Measurements from ENCODE around the gene ABCA2.

Gene ABCA2

GRCh38 chr9:136979769-136980587 is 48.1 kb downstream of the ABCA2 start:
- no peak for DNase-seq (ENCODE audit: low read depth in 3 of 3)

- no peak for DNase-seq (ENCODE audit: low read depth in 3 of 3)
These were observed 49.0 kb downstream of the ABCA2 start for GRCh38 chr9:136978865-136979544.

- DNase-seq (ENCODE audit: low read depth in 3 of 3), result peak; percentile 36 to 63 (median 39)
These were observed 49.8 kb downstream of the ABCA2 start for GRCh38 chr9:136978073-136978864.

- no peak for DNase-seq (ENCODE audit: low read depth in 3 of 3)
These were observed 50.4 kb downstream of the ABCA2 start for GRCh38 chr9:136977649-136978072.

- no peak for DNase-seq (ENCODE audit: low read depth in 3 of 3)
These were observed 50.8 kb downstream of the ABCA2 start, which contains the start of gene PTGDS for GRCh38 chr9:136977223-136977622. PTGDS (plus strand) TSS chr9:136977504; CDS start chr9:136977579, 75 bp downstream.

GRCh38 chr9:136975644-136976043 is 52.4 kb downstream of the ABCA2 start:
- no peak for DNase-seq (ENCODE audit: low read depth in 3 of 3)

GRCh38 chr9:136974817-136975535 is 53.1 kb downstream of the ABCA2 start:
- DNase-seq (ENCODE audit: low read depth in 3 of 3), result no peak

- no peak for DNase-seq (ENCODE audit: low read depth in 3 of 3)
These were observed 54.1 kb downstream of the ABCA2 start for GRCh38 chr9:136973618-136974617.

GRCh38 chr9:136972743-136973142 is 55.3 kb downstream of the ABCA2 start:
- DNase-seq (ENCODE audit: low read depth in 3 of 3), result no peak

GRCh38 chr9:136972335-136972734 is 55.7 kb downstream of the ABCA2 start:
- DNase-seq (ENCODE audit: low read depth in 3 of 3), result no peak

GRCh38 chr9:136971746-136972145 is 56.3 kb downstream of the ABCA2 start:
- DNase-seq (ENCODE audit: low read depth in 3 of 3), result no peak

GRCh38 chr9:136970361-136970760 is 57.7 kb downstream of the ABCA2 start:
- DNase-seq (ENCODE audit: low read depth in 3 of 3), result no peak

- no peak for DNase-seq (ENCODE audit: low read depth in 3 of 3)
These were observed 58.3 kb downstream of the ABCA2 start for GRCh38 chr9:136969774-136970173.

GRCh38 chr9:136969150-136969549 is 58.9 kb downstream of the ABCA2 start:
- DNase-seq (ENCODE audit: low read depth in 3 of 3), result no peak

GRCh38 chr9:136968333-136969127 is 59.5 kb downstream of the ABCA2 start:
- no peak for DNase-seq (ENCODE audit: low read depth in 3 of 3)

- DNase-seq (ENCODE audit: low read depth in 3 of 3), result no peak
These were observed 62.1 kb downstream of the ABCA2 start for GRCh38 chr9:136965771-136966484.

GRCh38 chr9:136964833-136965422 is 63.1 kb downstream of the ABCA2 start:
- DNase-seq (ENCODE audit: low read depth in 3 of 3), result no peak

GRCh38 chr9:136964171-136964689 is 63.8 kb downstream of the ABCA2 start:
- no peak for DNase-seq (ENCODE audit: low read depth in 3 of 3)

Data from stimulated activated CD4-positive, alpha-beta T cell treated with anti-CD3 and anti-CD28 coated beads, TNF-alpha, amount 100 ng/mL, for 4 hours (primary cell).